RPMI8226 (cell line): ENCODE data around the gene TNFAIP2.
A peak's percentile ranks its signal among the peaks of the same experiment; 100 is the strongest.
"Not testable (repeated sequence)": the region's sequence is repeated elsewhere in the genome, so short reads cannot be mapped to it uniquely, and the experiment has no call there.

Source experiments
- DNase-seq: peaks from one replicate; pipeline ENCODE4 v3.0.0-alpha.2; 2015

TNFAIP2 gene

GRCh38 chr14:103135333-103136260 lies 12.3 kb downstream of the TNFAIP2 start:
- DNase-seq: no peak

- no peak for DNase-seq
Observed at GRCh38 chr14:103136388-103137271, 13.4 kb downstream of the TNFAIP2 start.

- no peak for DNase-seq
Observed at GRCh38 chr14:103137689-103138300, 14.5 kb downstream of the TNFAIP2 start.

- no peak for DNase-seq
Observed at GRCh38 chr14:103138301-103139131, 15.3 kb downstream of the TNFAIP2 start.

- no peak for DNase-seq
Observed at GRCh38 chr14:103139132-103140025, 16.1 kb downstream of the TNFAIP2 start.

- peak; percentile 77 for DNase-seq
Observed at GRCh38 chr14:103140316-103141109, 17.3 kb downstream of the TNFAIP2 start.

GRCh38 chr14:103141117-103141796 lies 18.0 kb downstream of the TNFAIP2 start:
- peak; percentile 84 for DNase-seq

- no peak for DNase-seq
Observed at GRCh38 chr14:103142026-103142425, 18.8 kb downstream of the TNFAIP2 start.

- no peak for DNase-seq
Observed at GRCh38 chr14:103142721-103143302, 19.6 kb downstream of the TNFAIP2 start.

GRCh38 chr14:103143506-103143905 lies 20.2 kb downstream of the TNFAIP2 start:
- DNase-seq: no peak

GRCh38 chr14:103144085-103144484 lies 20.8 kb downstream of the TNFAIP2 start:
- no peak for DNase-seq

GRCh38 chr14:103146141-103146709 lies 23.0 kb downstream of the TNFAIP2 start:
- no peak for DNase-seq

GRCh38 chr14:103149351-103150237 lies 26.3 kb downstream of the TNFAIP2 start:
- no peak for DNase-seq

GRCh38 chr14:103151270-103151945 lies 28.1 kb downstream of the TNFAIP2 start:
- no peak for DNase-seq

GRCh38 chr14:103155010-103155409 lies 31.7 kb downstream of the TNFAIP2 start:
- peak; percentile 63 for DNase-seq

GRCh38 chr14:103155416-103155815 lies 32.2 kb downstream of the TNFAIP2 start:
- DNase-seq: not testable (repeated sequence)

GRCh38 chr14:103155826-103156394 lies 32.6 kb downstream of the TNFAIP2 start:
- no peak for DNase-seq
